Psoas muscle (tissue), 8 donors: ENCODE data around the gene ETV3L. TPM values are rescaled to one million over a fixed set of nuclear protein-coding genes. Genes with fewer than 3 reads are reported as not detected.

Experiments
- ATAC-seq, 4 donors: fragments of 200-7000 bp; cut with Tn5 transposase; one replicate each; pipeline ENCODE4 v1.9.1; 2020; ENCODE audit warnings: moderate library complexity in 3 of 4, mild to moderate bottlenecking in 2 of 4
- DNase-seq, 2 donors: peaks; one replicate each; pipeline ENCODE4 v3.0.0-alpha.2; 2020
- H3K27ac ChIP-seq: fragments of 200-600 bp; one replicate; pipeline ENCODE4 v1.8.0; 2022
- H3K27me3 ChIP-seq, 3 donors: fragments of 200-600 bp in 1 of 3; one replicate each; pipeline versions ENCODE4 v1.6.1 to v1.8.0; 2013 to 2022; ENCODE audit warnings: low read length in 2 of 3, mild to moderate bottlenecking in 2 of 3, moderate library complexity in 1 of 3; ENCODE audit not compliant: insufficient read depth in 3 of 3
- H3K36me3 ChIP-seq, 2 donors: fragments of 200-600 bp in 1 of 2; one replicate each; pipeline versions ENCODE4 v1.6.1 to v1.8.0; 2013 to 2022; ENCODE audit warnings: low read depth in 1 of 2, mild to moderate bottlenecking in 1 of 2, moderate library complexity in 1 of 2; ENCODE audit not compliant: insufficient read depth in 1 of 2
- H3K4me1 ChIP-seq: fragments of 200-600 bp; one replicate; pipeline ENCODE4 v1.8.0; 2022
- H3K4me3 ChIP-seq: fragments of 200-600 bp; one replicate; pipeline ENCODE4 v1.8.0; 2022; ENCODE audit warnings: mild to moderate bottlenecking
- H3K9me3 ChIP-seq: fragments of 200-600 bp; one replicate; pipeline ENCODE4 v1.8.0; 2022
- CTCF ChIP-seq: fragments of 200-600 bp; IDR thresholded peaks from one replicate; pipeline ENCODE4 v1.8.0; 2022; ENCODE audit warnings: antibody characterized with exemption
- WGBS, 3 donors: extraction: QIAGEN DNeasy Blood & Tissue Kit; methylation state at CpG; one replicate each; pipeline versions ENCODE4 v1.1.6 to v1.1.7; 2013; 5-methylcytosine and 5-hydroxymethylcytosine counted together
- intact Hi-C, 2 donors: fragments of 100-400 bp; cut with DNase I; formaldehyde crosslinking; loops; one replicate each; pipeline versions ENCODE4 v1.11.0 to v1.14.2; 2022
- polyA plus RNA-seq, 3 donors: library from polyadenylated mRNA; stranded (reverse); fragments of 200-250 nt; gene quantifications; one replicate each; pipeline ENCODE4 v1.2.3, GENCODE V29; 2013
- total RNA-seq, 4 donors: library from RNA; stranded (reverse); fragmentation: NEBNext Ultra II Directional in 2 of 4; extraction: Animal tissue kit (Norgen Biotek cat#: 25700) in 2 of 4; gene quantifications; one replicate each; pipeline versions ENCODE4 v1.2.1 to v1.2.4, GENCODE V29; 2021 to 2023
- donor health status: healthy with polysubstance abuse.
- donor health status: DM: no; HTN: no; CAD: no; lungs with moderate emphysema.
- donor health status: Bipolar disorder and iron deficiency.
- donor health status: healthy.
- donor health status: DM: yes; HTN: yes; CAD: no.
- donor health status: DM: no; HTN: no; CAD: no.
- donor health status: DM: no; HTN: no; CAD: no.
- donor health status: DM: yes; HTN: yes; CAD: no.

Gene ETV3L
- total and polyA plus RNA-seq, 7 donors, result not detected

GRCh38 chr1:157140063-157140588 is 40.5 kb upstream of the ETV3L start:
- ATAC-seq (no peak), DNase-seq (no peak)
- no peak for TF ChIP-seq CTCF
- H3K4me1 ChIP-seq, result peaks cover 20% of the 10 kb centered on the region
- H3K27me3 ChIP-seq, result no peaks in the 10 kb centered on the region
- H3K9me3 ChIP-seq, result no peaks in the 10 kb centered on the region
- intact Hi-C loops, result no loop called here
- no peak overlapping the region for H3K27ac ChIP-seq
- H3K36me3 ChIP-seq, result peaks cover under 1 to 11% of the 10 kb centered on the region in 2 donors
- H3K4me3 ChIP-seq, result no peak overlapping the region
- 59 to 69% (median 62%) methylated on average over 2 of the region's 2 CpGs for WGBS, 3 donors

GRCh38 chr1:157139052-157139715 is 39.6 kb upstream of the ETV3L start:
- WGBS, 3 donors, result 25 to 29% (median 25%) methylated on average over 9 of the region's 9 CpGs
- ATAC-seq (peak in 1 of 4 donors; percentile 7), DNase-seq (no peak)
- Histone ChIP-seq H3K4me1 (peaks cover 20% of the 10 kb centered on the region), H3K36me3 (peaks cover 8 to 20% of the 10 kb centered on the region in 2 donors), H3K4me3 (peak overlapping the region; percentile 97), H3K27ac (peak overlapping the region; percentile 92), H3K27me3 (no peaks in the 10 kb centered on the region), H3K9me3 (no peaks in the 10 kb centered on the region)
- intact Hi-C loops, result no loop called here
- TF ChIP-seq CTCF, result no peak

GRCh38 chr1:157138220-157139051 is 38.8 kb upstream of the ETV3L start, which contains the start of gene ETV3:
Gene ETV3 (minus strand): TSS chr1:157138395. CDS start chr1:157136352, 2,043 bp downstream.
- intact Hi-C loops, result no loop called here
- no peak for TF ChIP-seq CTCF
- peak within 1 kb of the TSS; percentile 92 for H3K27ac ChIP-seq
- peaks cover 20% of the 10 kb centered on the region for H3K4me1 ChIP-seq
- DNase-seq (peak; percentile 88 to 94), ATAC-seq (peak; percentile 96 to 97 (median 97))
- H3K9me3 ChIP-seq, result no peaks in the 10 kb centered on the region
- H3K36me3 ChIP-seq, result peaks cover 9 to 28% of the 10 kb centered on the region in 2 donors
- H3K27me3 ChIP-seq, result no peaks in the 10 kb centered on the region
- 0% methylated on average over 67 to 85 of the region's 85 CpGs for WGBS, 3 donors
- peak within 1 kb of the TSS; percentile 97 for H3K4me3 ChIP-seq

- ATAC-seq (peak in 1 of 4 donors; percentile 47), DNase-seq (no peak)
- no peak for TF ChIP-seq CTCF
- Histone ChIP-seq H3K4me1 (peaks cover 20% of the 10 kb centered on the region), H3K36me3 (peaks cover 15 to 36% of the 10 kb centered on the region in 2 donors), H3K9me3 (no peaks in the 10 kb centered on the region), H3K27me3 (no peaks in the 10 kb centered on the region), H3K4me3 (peak overlapping the region; percentile 97), H3K27ac (peak overlapping the region; percentile 92)
- intact Hi-C loops, result no loop called here
- 0 to 1% (median 0%) methylated on average over 35 to 36 of the region's 36 CpGs for WGBS, 3 donors
Measured at GRCh38 chr1:157137408-157138219, 38.0 kb upstream of the ETV3L start.
